KOPT-K1 (cell line): ENCODE measurements around the gene POLR3H.

Experiments
- H3K27ac ChIP-seq: fragments of 200-600 bp; sonication (generic); 2 replicates; pipeline ENCODE4 v1.5.1; 2016; ENCODE audit warnings: antibody characterized with exemption, mild to moderate bottlenecking, low read depth, low read length; ENCODE audit not compliant: poor library complexity, severe bottlenecking
- H3K36me3 ChIP-seq: fragments of 200-600 bp; sonication (generic); 2 replicates; pipeline ENCODE4 v1.5.1; 2017; ENCODE audit warnings: antibody characterized with exemption, mild to moderate bottlenecking, low read length, moderate library complexity; ENCODE audit not compliant: insufficient read depth
- H3K9me3 ChIP-seq: fragments of 200-600 bp; sonication (generic); 2 replicates; pipeline ENCODE4 v1.5.1; 2017; ENCODE audit warnings: antibody characterized with exemption, low read length, mild to moderate bottlenecking; ENCODE audit not compliant: insufficient read depth, poor library complexity, severe bottlenecking

The POLR3H gene

GRCh38 chr22:41522813-41523212 lies 21.5 kb downstream of the POLR3H start:
- H3K27ac ChIP-seq, result no peak overlapping the region
- H3K36me3 ChIP-seq, result peaks cover 85% of the 10 kb centered on the region
- no peaks in the 10 kb centered on the region for H3K9me3 ChIP-seq

- H3K27ac ChIP-seq, result no peak overlapping the region
- no peaks in the 10 kb centered on the region for H3K9me3 ChIP-seq
- H3K36me3 ChIP-seq, result peaks cover 85% of the 10 kb centered on the region
Measured at GRCh38 chr22:41521126-41521525, 23.1 kb downstream of the POLR3H start.

GRCh38 chr22:41518048-41518347 lies 26.3 kb downstream of the POLR3H start:
- H3K9me3 ChIP-seq, result no peaks in the 10 kb centered on the region
- H3K27ac ChIP-seq, result no peak overlapping the region
- H3K36me3 ChIP-seq, result peaks cover 85% of the 10 kb centered on the region

GRCh38 chr22:41517172-41518047 lies 26.9 kb downstream of the POLR3H start:
- Histone ChIP-seq H3K9me3 (no peaks in the 10 kb centered on the region), H3K36me3 (peaks cover 85% of the 10 kb centered on the region), H3K27ac (no peak overlapping the region)

GRCh38 chr22:41516462-41516861 lies 27.8 kb downstream of the POLR3H start:
- H3K27ac ChIP-seq, result no peak overlapping the region
- H3K9me3 ChIP-seq, result no peaks in the 10 kb centered on the region
- peaks cover 90% of the 10 kb centered on the region for H3K36me3 ChIP-seq

- Histone ChIP-seq H3K36me3 (peaks cover 95% of the 10 kb centered on the region), H3K9me3 (no peaks in the 10 kb centered on the region), H3K27ac (no peak overlapping the region)
Measured at GRCh38 chr22:41513391-41513790, 30.9 kb downstream of the POLR3H start.

- H3K9me3 ChIP-seq, result no peaks in the 10 kb centered on the region
- H3K27ac ChIP-seq, result no peak overlapping the region
- peaks cover 95% of the 10 kb centered on the region for H3K36me3 ChIP-seq
Measured at GRCh38 chr22:41512421-41513194, 31.7 kb downstream of the POLR3H start.

GRCh38 chr22:41511521-41511968 lies 32.7 kb downstream of the POLR3H start:
- H3K36me3 ChIP-seq, result peaks cover 93% of the 10 kb centered on the region
- no peaks in the 10 kb centered on the region for H3K9me3 ChIP-seq
- H3K27ac ChIP-seq, result no peak overlapping the region

- peaks cover 86% of the 10 kb centered on the region for H3K36me3 ChIP-seq
- H3K27ac ChIP-seq, result no peak overlapping the region
- no peaks in the 10 kb centered on the region for H3K9me3 ChIP-seq
Measured at GRCh38 chr22:41508770-41509170, 35.5 kb downstream of the POLR3H start.

GRCh38 chr22:41507330-41508063 lies 36.8 kb downstream of the POLR3H start:
- no peak overlapping the region for H3K27ac ChIP-seq

GRCh38 chr22:41505511-41506220 lies 38.6 kb downstream of the POLR3H start:
- peaks cover 87% of the 10 kb centered on the region for H3K36me3 ChIP-seq
- no peak overlapping the region for H3K27ac ChIP-seq
- no peaks in the 10 kb centered on the region for H3K9me3 ChIP-seq

More at GRCh38 chr22:41507330-41508063, 36.8 kb downstream of the POLR3H start:
- no peaks in the 10 kb centered on the region for H3K9me3 ChIP-seq
- peaks cover 85% of the 10 kb centered on the region for H3K36me3 ChIP-seq

- Histone ChIP-seq H3K27ac (no peak overlapping the region), H3K9me3 (no peaks in the 10 kb centered on the region), H3K36me3 (peaks cover 83% of the 10 kb centered on the region)
Measured at GRCh38 chr22:41504816-41505215, 39.5 kb downstream of the POLR3H start.

GRCh38 chr22:41504397-41504796 lies 39.9 kb downstream of the POLR3H start:
- no peak overlapping the region for H3K27ac ChIP-seq
- peaks cover 85% of the 10 kb centered on the region for H3K36me3 ChIP-seq

GRCh38 chr22:41501209-41501608 lies 43.1 kb downstream of the POLR3H start:
- no peaks in the 10 kb centered on the region for H3K9me3 ChIP-seq
- H3K27ac ChIP-seq, result no peak overlapping the region
- peaks cover 60% of the 10 kb centered on the region for H3K36me3 ChIP-seq

More at GRCh38 chr22:41504397-41504796, 39.9 kb downstream of the POLR3H start:
- no peaks in the 10 kb centered on the region for H3K9me3 ChIP-seq
